Breast epithelium (tissue), 4 donors: ENCODE results near the gene RNF225. TPM values are rescaled to one million over a fixed set of nuclear protein-coding genes. Genes with fewer than 3 reads are reported as not detected.

ENCODE experiments used
- DNase-seq, 2 donors: peaks; one replicate each; pipeline ENCODE4 v3.0.0-alpha.2; 2019; ENCODE audit warnings: low spot score in 2 of 2
- H3K27ac ChIP-seq, 2 donors: fragments of 200-600 bp; sonication (generic) in 1 of 2; one replicate each; pipeline ENCODE4 v1.5.1; 2016 to 2019; ENCODE audit warnings: mild to moderate bottlenecking in 1 of 2
- H3K27me3 ChIP-seq, 2 donors: fragments of 200-600 bp; sonication (generic) in 1 of 2; one replicate each; pipeline versions ENCODE4 v1.5.1 to v1.6.0; 2017 to 2019; ENCODE audit warnings: control low read depth in 1 of 2, mild to moderate bottlenecking in 1 of 2
- H3K36me3 ChIP-seq: fragments of 200-600 bp; one replicate; pipeline ENCODE4 v1.5.1; 2019
- H3K4me1 ChIP-seq, 2 donors: fragments of 200-600 bp; sonication (generic); one replicate each; pipeline ENCODE4 v1.5.1; 2016 to 2019; ENCODE audit warnings: control low read depth in 1 of 2
- H3K4me3 ChIP-seq, 3 donors: fragments of 200-600 bp; sonication (generic); 1 replicate in 2 of 3; 2 replicates in 1 of 3; pipeline ENCODE4 v1.5.1; 2016 to 2019; ENCODE audit warnings: mild to moderate bottlenecking in 3 of 3, moderate library complexity in 2 of 3
- H3K9me3 ChIP-seq, 2 donors: fragments of 200-600 bp; sonication (generic) in 1 of 2; one replicate each; pipeline ENCODE4 v1.5.1; 2016 to 2019; ENCODE audit warnings: control low read depth in 1 of 2
- CTCF ChIP-seq, 3 donors: fragments of 450-650 bp; IDR thresholded peaks; one replicate each; pipeline ENCODE4 v1.5.1; 2016 to 2017; ENCODE audit warnings: antibody characterized with exemption in 3 of 3, mild to moderate bottlenecking in 3 of 3, moderate library complexity in 3 of 3
- POLR2A ChIP-seq: fragments of 450-650 bp; IDR thresholded peaks from one replicate; pipeline ENCODE4 v1.6.1; 2016; ENCODE audit warnings: antibody characterized with exemption, mild to moderate bottlenecking, moderate library complexity
- POLR2AphosphoS5 ChIP-seq, 3 donors: sonication (generic); formaldehyde crosslinking; IDR thresholded peaks; one replicate each; pipeline ENCODE4 v1.6.1; 2017; ENCODE audit warnings: antibody characterized with exemption in 3 of 3
- intact Hi-C: fragments of 100-400 bp; cut with DNase I; formaldehyde crosslinking; loops from one replicate; pipeline ENCODE4 v1.15.1; 2023; ENCODE audit warnings: low total_unique reads
- total RNA-seq, 3 donors: library from RNA; depleted of rRNA; stranded (reverse); fragments of >200 nt; gene quantifications; one replicate each; pipeline ENCODE4 v1.1.0, GENCODE V29; 2016

RNF225 gene
- total RNA-seq, 3 donors from 2014 or later, result 2.9 TPM; not detected in 2

- Histone ChIP-seq H3K36me3 (no peaks in the 10 kb centered on the region), H3K4me1 (no peaks in the 10 kb centered on the region), H3K27me3 (no peaks in the 10 kb centered on the region), H3K4me3 (no peak overlapping the region), H3K9me3 (no peaks in the 10 kb centered on the region), H3K27ac (no peak overlapping the region)
- DNase-seq, result no peak
- no peak for TF ChIP-seq CTCF (IDR thresholded peaks at IDR 0.05)
- TF ChIP-seq POLR2AphosphoS5 (IDR thresholded peaks at IDR 0.05), result no peak
- TF ChIP-seq POLR2A, result no peak
- intact Hi-C loops, result no loop called here
These were observed 40.9 kb upstream of the RNF225 start for GRCh38 chr19:58354478-58355030.

GRCh38 chr19:58355215-58355796 is 40.1 kb upstream of the RNF225 start:
- Histone ChIP-seq H3K4me3 (peak overlapping the region in 1 of 3 donors; percentile 42), H3K27me3 (no peaks in the 10 kb centered on the region)

GRCh38 chr19:58355908-58356765 is 39.3 kb upstream of the RNF225 start:
- no peak overlapping the region for H3K27ac ChIP-seq
- H3K27me3 ChIP-seq, result no peaks in the 10 kb centered on the region
- TF ChIP-seq POLR2AphosphoS5 (IDR thresholded peaks at IDR 0.05) (no peak), CTCF (IDR thresholded peaks at IDR 0.05) (no peak), POLR2A (no peak)
- DNase-seq, result no peak
- H3K36me3 ChIP-seq, result no peaks in the 10 kb centered on the region
- intact Hi-C loops, result no loop called here
- H3K9me3 ChIP-seq, result no peaks in the 10 kb centered on the region
- H3K4me3 ChIP-seq, result peak overlapping the region; percentile 20 to 61 (median 42)
- no peaks in the 10 kb centered on the region for H3K4me1 ChIP-seq

More at GRCh38 chr19:58355215-58355796, 40.1 kb upstream of the RNF225 start:
- intact Hi-C loops, result no loop called here
- Histone ChIP-seq H3K4me1 (no peaks in the 10 kb centered on the region), H3K27ac (no peak overlapping the region), H3K9me3 (no peaks in the 10 kb centered on the region), H3K36me3 (no peaks in the 10 kb centered on the region)
- TF ChIP-seq POLR2AphosphoS5 (IDR thresholded peaks at IDR 0.05) (no peak), CTCF (IDR thresholded peaks at IDR 0.05) (no peak), POLR2A (no peak)
- no peak for DNase-seq

DNA sequence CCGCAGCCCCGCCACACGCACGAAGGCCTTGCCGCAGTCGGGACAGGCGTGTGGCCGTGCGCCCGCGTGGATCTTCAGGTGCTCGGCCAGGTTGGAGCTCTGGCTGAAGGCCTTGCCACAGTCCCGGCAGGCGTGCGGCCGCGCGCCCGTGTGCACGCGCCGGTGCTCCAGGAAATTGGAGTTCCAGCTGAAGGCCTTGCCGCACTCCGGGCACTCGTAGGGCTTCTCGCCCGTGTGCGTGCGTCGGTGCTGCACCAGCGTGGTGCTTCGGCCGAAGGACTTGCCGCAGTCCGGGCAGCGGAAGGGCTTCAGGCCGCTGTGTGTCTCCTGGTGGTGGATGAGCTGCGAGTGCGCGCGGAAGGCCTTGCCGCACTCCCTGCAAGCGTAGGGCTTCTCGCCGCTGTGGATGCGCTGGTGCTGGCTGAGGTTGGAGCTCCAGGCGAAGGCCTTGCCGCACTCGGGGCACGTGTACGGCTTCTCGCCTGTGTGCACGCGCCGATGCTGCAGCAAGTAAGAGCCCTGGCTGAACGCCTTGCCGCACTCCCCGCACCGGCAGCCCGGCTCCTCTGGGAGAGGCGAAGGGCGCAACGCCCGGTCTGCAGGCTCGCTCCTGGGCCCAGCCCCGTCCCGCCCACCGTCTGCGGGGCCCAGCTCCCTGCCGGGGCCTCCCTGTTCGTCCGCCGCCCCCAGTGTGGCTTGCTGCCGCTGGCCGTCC is 38.5 kb upstream of the RNF225 start:
- Histone ChIP-seq H3K27ac (no peak overlapping the region), H3K36me3 (no peaks in the 10 kb centered on the region), H3K4me3 (peak overlapping the region; percentile 20 to 61 (median 42)), H3K4me1 (no peaks in the 10 kb centered on the region), H3K9me3 (no peaks in the 10 kb centered on the region), H3K27me3 (no peaks in the 10 kb centered on the region)
- intact Hi-C loops, result no loop called here
- DNase-seq, result no peak
- TF ChIP-seq POLR2AphosphoS5 (IDR thresholded peaks at IDR 0.05), result peak in 1 of 3 donors; percentile 9
- TF ChIP-seq CTCF (IDR thresholded peaks at IDR 0.05), result no peak
